Adrenal gland (tissue), 12 donors: Measurements from ENCODE around the gene FHAD1. TPM values are rescaled to one million over a fixed set of nuclear protein-coding genes. Genes with fewer than 3 reads are reported as not detected.

ENCODE experiments used
- DNase-seq, 7 donors: peaks; one replicate each; pipeline ENCODE4 v3.0.0-alpha.2; 2019 to 2020
- H3K27ac ChIP-seq, 5 donors: fragments of 200-600 bp; sonication (generic) in 4 of 5; 1 replicate in 3 of 5; 2 replicates in 2 of 5; pipeline versions ENCODE4 v1.5.1 to v1.8.0; 2016 to 2020; ENCODE audit warnings: mild to moderate bottlenecking in 1 of 5
- H3K27me3 ChIP-seq: fragments of 200-600 bp; 2 replicates; pipeline ENCODE4 v1.8.0; 2021
- H3K36me3 ChIP-seq, 2 donors: fragments of 200-600 bp; replicated peaks in 1 of 2; 1 replicate in 1 of 2; 2 replicates in 1 of 2; pipeline versions ENCODE4 v1.5.1 to v1.8.0; 2018 to 2022
- H3K4me1 ChIP-seq, 2 donors: fragments of 200-600 bp; replicated peaks in 1 of 2; 1 replicate in 1 of 2; 2 replicates in 1 of 2; pipeline versions ENCODE4 v1.5.1 to v1.8.0; 2018 to 2021
- H3K4me3 ChIP-seq, 4 donors: fragments of 200-600 bp; sonication (generic) in 3 of 4; one replicate each; pipeline ENCODE4 v1.5.1; 2016 to 2018
- H3K9me3 ChIP-seq, 3 donors: fragments of 200-600 bp; sonication (generic) in 1 of 3; replicated peaks in 1 of 3; 1 replicate in 2 of 3; 2 replicates in 1 of 3; pipeline versions ENCODE4 v1.5.1 to v1.8.0; 2016 to 2021
- CTCF ChIP-seq, 6 experiments: fragments of 450-650 bp in 4 of 6; fragments of 200-600 bp in 2 of 6; sonication (generic) in 1 of 6; IDR thresholded peaks; 1 replicate in 5 of 6; 2 replicates in 1 of 6; pipeline versions ENCODE4 v1.5.1 to v1.8.0; 2016 to 2021; ENCODE audit warnings: antibody characterized with exemption in 6 of 6, mild to moderate bottlenecking in 2 of 6, moderate library complexity in 1 of 6
- POLR2A ChIP-seq, 2 donors: fragments of 450-650 bp; IDR thresholded peaks; one replicate each; pipeline ENCODE4 v1.6.1; 2017; ENCODE audit warnings: antibody characterized with exemption in 2 of 2, mild to moderate bottlenecking in 2 of 2, moderate library complexity in 1 of 2
- whole genome bisulfite sequencing, 4 donors: extraction: QIAGEN DNeasy Blood & Tissue Kit in 2 of 4; methylation state at CpG; one replicate each; pipeline versions ENCODE4 v1.1.5 to v1.1.7; 2013 to 2017; 5-methylcytosine and 5-hydroxymethylcytosine counted together
- intact Hi-C, 2 donors: fragments of 100-400 bp; cut with DNase I; formaldehyde crosslinking; loops; one replicate each; pipeline versions ENCODE4 v1.14.1 to v1.15.0; 2022 to 2023
- polyA plus RNA-seq, 3 donors: library from polyadenylated mRNA; stranded (reverse); fragments of 200-250 nt in 2 of 3; fragments of 350-450 nt in 1 of 3; fragmentation: Illumina TruSeq in 1 of 3; extraction: RNeasy Lipid Tissue Mini Kit (QIAGEN cat#74804) in 1 of 3; gene quantifications; one replicate each; pipeline ENCODE4 v1.2.3, GENCODE V29; 2013 to 2014
- total RNA-seq, 9 donors: library from RNA; depleted of rRNA in 4 of 9; stranded (reverse); fragments of >200 nt in 4 of 9; fragments of 120-200 nt in 1 of 9; fragmentation: NEBNext Ultra II Directional in 1 of 9; extraction: Animal tissue kit (Norgen Biotek cat#: 25700) in 1 of 9; gene quantifications; one replicate each; pipeline versions ENCODE4 v1.1.0 to v1.2.4, GENCODE V29; 2013 to 2023
- donor health status: healthy with polysubstance abuse.
- donor health status: Bipolar disorder and iron deficiency.
- donor health status: DM: yes; HTN: yes; CAD: no.
- donor health status: DM: no; HTN: no; CAD: no.
- donor health status: DM: no; HTN: no; CAD: no.
- donor health status: DM: yes; HTN: yes; CAD: no.

Gene FHAD1
- total and polyA plus RNA-seq, 12 donors, result 0.09 to 1.6 (median 0.57) TPM; not detected in 1

GRCh38 chr1:15201221-15201620 lies 45.8 kb upstream of the FHAD1 start:
- DNase-seq, result no peak
- H3K9me3 ChIP-seq, result no peaks in the 10 kb centered on the region
- H3K4me1 ChIP-seq, result peaks cover 17 to 41% of the 10 kb centered on the region in 2 donors
- H3K27ac ChIP-seq, result peak overlapping the region in 4 of 5 donors; percentile 1 to 88 (median 62)
- no peaks in the 10 kb centered on the region for H3K36me3 ChIP-seq
- H3K27me3 ChIP-seq, result no peaks in the 10 kb centered on the region
- WGBS, 4 donors, result 76 to 84% (median 78%) methylated on average over 4 of the region's 4 CpGs
- TF ChIP-seq POLR2A (IDR thresholded peaks at IDR 0.05) (no peak), CTCF (IDR thresholded peaks at IDR 0.05) (no peak)
- intact Hi-C loops, result loop anchor here in 1 of 2 donors (10.0 kb wide), 2 partner anchors 46 to 74 kb away; partner anchors contain the start of gene TMEM51
- no peak overlapping the region for H3K4me3 ChIP-seq

GRCh38 chr1:15201849-15202551 lies 45.0 kb upstream of the FHAD1 start:
- no peaks in the 10 kb centered on the region for H3K27me3 ChIP-seq
- H3K4me1 ChIP-seq, result peaks cover 24 to 42% of the 10 kb centered on the region in 2 donors
- intact Hi-C loops, result loop anchor here in 1 of 2 donors (10.0 kb wide), 2 partner anchors 47 to 73 kb away; partner anchors contain the start of gene TMEM51
- H3K36me3 ChIP-seq, result no peaks in the 10 kb centered on the region
- H3K9me3 ChIP-seq, result no peaks in the 10 kb centered on the region
- DNase-seq, result peak in 1 of 7 donors; percentile 10
- H3K4me3 ChIP-seq, result no peak overlapping the region
- no peak for TF ChIP-seq POLR2A (IDR thresholded peaks at IDR 0.05)
- no peak for TF ChIP-seq CTCF (IDR thresholded peaks at IDR 0.05)
- WGBS, 4 donors, result 87 to 92% (median 91%) methylated on average over 13 of the region's 13 CpGs
- H3K27ac ChIP-seq, result no peak overlapping the region

GRCh38 chr1:15204931-15205330 lies 42.1 kb upstream of the FHAD1 start:
- Histone ChIP-seq H3K4me1 (peaks cover 26 to 51% of the 10 kb centered on the region in 2 donors), H3K36me3 (no peaks in the 10 kb centered on the region), H3K4me3 (no peak overlapping the region), H3K27ac (peak overlapping the region in 1 of 5 donors; percentile 59), H3K9me3 (no peaks in the 10 kb centered on the region), H3K27me3 (no peaks in the 10 kb centered on the region)
- 91 to 93% (median 92%) methylated on average over 5 to 7 of the region's 7 CpGs for WGBS, 4 donors
- peak in 1 of 7 donors; percentile 15 for DNase-seq
- no peak for TF ChIP-seq POLR2A (IDR thresholded peaks at IDR 0.05)
- no peak for TF ChIP-seq CTCF (IDR thresholded peaks at IDR 0.05)
- intact Hi-C loops, result loop anchor here in 1 of 2 donors (10.0 kb wide), 2 partner anchors 50 to 70 kb away; partner anchors contain the start of gene TMEM51

- TF ChIP-seq POLR2A (IDR thresholded peaks at IDR 0.05) (no peak), CTCF (IDR thresholded peaks at IDR 0.05) (no peak)
- Histone ChIP-seq H3K36me3 (no peaks in the 10 kb centered on the region), H3K4me3 (no peak overlapping the region), H3K9me3 (no peaks in the 10 kb centered on the region), H3K27me3 (no peaks in the 10 kb centered on the region), H3K27ac (peak overlapping the region in 3 of 5 donors; percentile 44 to 64 (median 58)), H3K4me1 (peaks cover 32 to 51% of the 10 kb centered on the region in 2 donors)
- peak in 1 of 7 donors; percentile 25 for DNase-seq
- 73 to 81% (median 79%) methylated on average over 12 of the region's 12 CpGs for WGBS, 4 donors
- intact Hi-C loops, result loop anchor here in 1 of 2 donors (10.0 kb wide), 2 partner anchors 51 to 69 kb away; partner anchors contain the start of gene TMEM51
Measured at GRCh38 chr1:15205586-15206346, 41.3 kb upstream of the FHAD1 start.
